H1 (cell line): ENCODE data around the gene PIK3CG. TPM values are rescaled to one million over a fixed set of nuclear protein-coding genes. Genes with fewer than 3 reads are reported as not detected.

Experiments used
- CTCF ChIA-PET: fragments of 300-600 bp; sonication (Branson Sonifier 250); formaldehyde crosslinking; loops from one replicate; lab custom pipeline; 2021; ENCODE audit not compliant: partially characterized antibody; lab: Charles Lee
- POLR2A ChIA-PET: fragments of 300-600 bp; sonication (Branson Sonifier 250); formaldehyde crosslinking; loops from one replicate; lab custom pipeline; 2021; ENCODE audit warnings: inconsistent platforms; ENCODE audit not compliant: partially characterized antibody; lab: Charles Lee
- DNase-seq, 2 experiments: peaks; one replicate each; pipeline versions ENCODE4 v3.0.0 to v3.0.0-alpha.2; 2010 to 2022; ENCODE audit warnings: low spot score in 2 of 2, low read depth in 1 of 2, mixed read lengths in 1 of 2
- FAIRE-seq: peaks from 2 replicates; lab custom pipeline; 2011; peaks lifted over from hg19 to GRCh38; lab: Jason Lieb, UNC
- H2AFZ ChIP-seq: 2 replicates; pipeline ENCODE4 v1.8.1; 2012; ENCODE audit warnings: low read length, inconsistent platforms
- H2AK5ac ChIP-seq: 2 replicates; pipeline ENCODE4 v1.6.1; 2013; ENCODE audit warnings: low read depth, low read length
- H2BK120ac ChIP-seq: replicated peaks from 2 replicates; pipeline ENCODE3; 2013; ENCODE audit warnings: low read depth, low read length, inconsistent platforms
- H2BK12ac ChIP-seq: 2 replicates; pipeline ENCODE4 v1.6.1; 2013; ENCODE audit warnings: low read depth, low read length
- H2BK15ac ChIP-seq: 2 replicates; pipeline ENCODE4 v1.6.1; 2013; ENCODE audit warnings: low read length
- H2BK20ac ChIP-seq: 2 replicates; pipeline ENCODE4 v1.6.1; 2013; ENCODE audit warnings: low read length
- H2BK5ac ChIP-seq: 2 replicates; pipeline ENCODE4 v1.6.1; 2013; ENCODE audit warnings: low read depth, low read length
- H3K14ac ChIP-seq: 2 replicates; pipeline ENCODE4 v1.6.1; 2013; ENCODE audit warnings: inconsistent platforms; ENCODE audit not compliant: insufficient read length
- H3K18ac ChIP-seq: 2 replicates; pipeline ENCODE4 v1.6.1; 2013; ENCODE audit warnings: low read length; ENCODE audit errors: extremely low read depth
- H3K23ac ChIP-seq: 2 replicates; pipeline ENCODE4 v1.6.1; 2013; ENCODE audit warnings: inconsistent platforms; ENCODE audit not compliant: insufficient read length
- H3K23me2 ChIP-seq: 2 replicates; pipeline ENCODE4 v1.6.1; 2013; ENCODE audit warnings: low read depth, low read length
- H3K27ac ChIP-seq: 2 replicates; pipeline ENCODE4 v1.6.1; 2011; ENCODE audit warnings: low read depth, low read length, inconsistent platforms
- H3K27me3 ChIP-seq, 4 experiments: replicated peaks in 1 of 4; 1 replicate in 1 of 4; 2 replicates in 3 of 4; pipeline versions ENCODE4 v1.6.1 to v1.8.1; 2011 to 2013; ENCODE audit warnings: low read length in 3 of 4, mild to moderate bottlenecking in 3 of 4, inconsistent platforms in 2 of 4, mixed read lengths in 2 of 4, moderate library complexity in 1 of 4; ENCODE audit not compliant: control insufficient read depth in 3 of 4, insufficient read depth in 3 of 4; ENCODE audit errors: extremely low read depth in 1 of 4
- H3K36me3 ChIP-seq, 4 experiments: 2 replicates each; pipeline versions ENCODE4 v1.6.1 to v1.8.1; 2011 to 2013; ENCODE audit warnings: mild to moderate bottlenecking in 4 of 4, low read length in 3 of 4, moderate library complexity in 2 of 4, control low read depth in 1 of 4, inconsistent platforms in 1 of 4; ENCODE audit not compliant: insufficient read depth in 4 of 4, control insufficient read depth in 2 of 4
- H3K4ac ChIP-seq: replicated peaks from 2 replicates; pipeline ENCODE3; 2013; ENCODE audit warnings: low read length, low read depth, mixed read lengths, inconsistent platforms; ENCODE audit not compliant: insufficient read length
- H3K4me1 ChIP-seq, 4 experiments: replicated peaks in 1 of 4; 1 replicate in 1 of 4; 2 replicates in 3 of 4; pipeline versions ENCODE4 v1.6.1 to v1.8.1; 2011 to 2013; ENCODE audit warnings: low read length in 3 of 4, inconsistent platforms in 2 of 4, mixed read lengths in 1 of 4; ENCODE audit not compliant: insufficient read depth in 4 of 4, control insufficient read depth in 3 of 4
- H3K4me2 ChIP-seq, 2 experiments: 2 replicates each; pipeline versions ENCODE4 v1.6.1 to v1.8.1; 2011 to 2013; ENCODE audit warnings: low read depth in 2 of 2, low read length in 2 of 2, control low read depth in 1 of 2, inconsistent platforms in 1 of 2, mild to moderate bottlenecking in 1 of 2; ENCODE audit not compliant: insufficient read depth in 1 of 2
- H3K4me3 ChIP-seq, 4 experiments: fragments of 200-600, 300-600 bp in 1 of 4; sonication (generic), shearing (Covaris generic), sonication (Bioruptor Twin) in 1 of 4; 2 replicates each; pipeline versions ENCODE4 v1.5.1 to v1.8.1; 2011 to 2016; ENCODE audit warnings: low read length in 4 of 4, low read depth in 3 of 4, control low read depth in 2 of 4, inconsistent platforms in 2 of 4, mild to moderate bottlenecking in 2 of 4, mixed read lengths in 1 of 4, moderate library complexity in 1 of 4; ENCODE audit not compliant: insufficient read depth in 2 of 4; ENCODE audit errors: extremely low read depth in 1 of 4
- H3K56ac ChIP-seq: replicated peaks from 2 replicates; pipeline ENCODE3; 2013; ENCODE audit warnings: low read depth, mild to moderate bottlenecking, mixed read lengths, low read length, inconsistent platforms; ENCODE audit not compliant: insufficient read length
- H3K79me1 ChIP-seq: 2 replicates; pipeline ENCODE4 v1.6.1; 2013; ENCODE audit warnings: low read depth, low read length, control low read depth
- H3K79me2 ChIP-seq, 2 experiments: 2 replicates each; pipeline versions ENCODE4 v1.6.1 to v1.8.1; 2012 to 2013; ENCODE audit warnings: low read length in 2 of 2, mild to moderate bottlenecking in 2 of 2, inconsistent platforms in 1 of 2; ENCODE audit not compliant: insufficient read depth in 2 of 2, control insufficient read depth in 1 of 2
- H3K9ac ChIP-seq, 4 experiments: replicated peaks in 1 of 4; 1 replicate in 1 of 4; 2 replicates in 3 of 4; pipeline versions ENCODE4 v1.6.1 to v1.8.1; 2011 to 2013; ENCODE audit warnings: low read depth in 3 of 4, low read length in 3 of 4, control low read depth in 2 of 4, mild to moderate bottlenecking in 2 of 4, moderate library complexity in 2 of 4, inconsistent platforms in 1 of 4; ENCODE audit errors: extremely low read depth in 1 of 4
- H3K9me3 ChIP-seq, 2 experiments: 2 replicates each; pipeline versions ENCODE4 v1.6.1 to v1.8.1; 2012 to 2013; ENCODE audit warnings: mild to moderate bottlenecking in 2 of 2, moderate library complexity in 2 of 2, control low read depth in 1 of 2, inconsistent platforms in 1 of 2, low read depth in 1 of 2, low read length in 1 of 2, mixed read lengths in 1 of 2; ENCODE audit not compliant: insufficient read depth in 2 of 2
- H4K20me1 ChIP-seq, 2 experiments: replicated peaks in 1 of 2; 2 replicates each; pipeline versions ENCODE3 to v1.8.1; 2011 to 2013; ENCODE audit warnings: inconsistent platforms in 2 of 2, low read length in 2 of 2, mild to moderate bottlenecking in 1 of 2; ENCODE audit not compliant: insufficient read depth in 2 of 2, control insufficient read depth in 1 of 2
- H4K5ac ChIP-seq: 2 replicates; pipeline ENCODE4 v1.6.1; 2013; ENCODE audit warnings: low read length, low read depth, mixed read lengths, inconsistent platforms; ENCODE audit not compliant: insufficient read length
- H4K8ac ChIP-seq: 2 replicates; pipeline ENCODE4 v1.8.0; 2013; ENCODE audit warnings: mild to moderate bottlenecking, moderate library complexity, low read length, inconsistent platforms; ENCODE audit not compliant: insufficient read depth; ENCODE audit errors: extremely low read depth
- H4K91ac ChIP-seq: replicated peaks from 2 replicates; pipeline ENCODE3; 2013; ENCODE audit warnings: low read length, mixed read lengths, inconsistent platforms; ENCODE audit not compliant: insufficient read length
- ATF3 ChIP-seq: IDR thresholded peaks from 2 replicates; pipeline ENCODE4 v1.6.1; 2011; ENCODE audit warnings: low read depth, mild to moderate bottlenecking, low read length; ENCODE audit not compliant: insufficient read depth
- CTCF ChIP-seq, 3 experiments: IDR thresholded peaks; 1 replicate in 2 of 3; 2 replicates in 1 of 3; pipeline versions ENCODE4 v1.5.1 to v1.6.1; 2011; ENCODE audit warnings: low read length in 3 of 3, mild to moderate bottlenecking in 3 of 3, inconsistent platforms in 2 of 3, low read depth in 1 of 3, moderate library complexity in 1 of 3; ENCODE audit not compliant: insufficient read depth in 1 of 3; ENCODE audit errors: control extremely low read depth in 1 of 3
- KDM1A ChIP-seq: fragments of 200-600, 300-600 bp; sonication (generic); IDR thresholded peaks from 2 replicates; pipeline ENCODE4 v1.7.1; 2016; ENCODE audit warnings: mild to moderate bottlenecking, low read length, borderline replicate concordance
- NRF1 ChIP-seq: IDR thresholded peaks from 2 replicates; pipeline ENCODE4 v1.6.1; 2011; ENCODE audit warnings: mild to moderate bottlenecking, low read depth, low read length, improper control_type of control experiment
- RBBP5 ChIP-seq: IDR thresholded peaks from 2 replicates; pipeline ENCODE4 v1.7.1; 2012; ENCODE audit warnings: low read depth, mild to moderate bottlenecking, inconsistent platforms, low read length, moderate library complexity, borderline replicate concordance
- RNF2 ChIP-seq: fragments of 200-900, 300-1000 bp; sonication (generic); IDR thresholded peaks from 2 replicates; pipeline ENCODE4 v1.7.1; 2016; ENCODE audit warnings: borderline replicate concordance, low read depth, mild to moderate bottlenecking, antibody characterized with exemption, low read length; ENCODE audit not compliant: poor library complexity, severe bottlenecking; ENCODE audit errors: missing control alignments
- SP1 ChIP-seq: IDR thresholded peaks from 2 replicates; pipeline ENCODE4 v1.6.1; 2011; ENCODE audit warnings: low read depth, low read length
- WGBS, 2 experiments: shearing (Covaris generic) in 1 of 2; methylation state at CpG; one replicate each; pipeline versions ENCODE4 v1.1.6 to v1.1.7; 2013 to 2015; ENCODE audit warnings: low lambda C conversion rate in 2 of 2, mixed read lengths in 2 of 2, inconsistent platforms in 1 of 2, low coverage in 1 of 2, missing lambda C conversion rate in 1 of 2; ENCODE audit not compliant: insufficient replicate concordance in 2 of 2, insufficient coverage in 1 of 2, insufficient read length in 1 of 2; ENCODE audit errors: extremely low coverage in 1 of 2, missing lambda C conversion rate in 1 of 2; 5-methylcytosine and 5-hydroxymethylcytosine counted together
- polyA plus RNA-seq, 7 experiments: library from polyadenylated mRNA; depleted of rRNA in 3 of 7; stranded (reverse) in 5 of 7; unstranded in 2 of 7; fragments of >200 nt in 5 of 7; fragments of 200-250 nt in 2 of 7; gene quantifications; 1 replicate in 5 of 7; 2 replicates in 1 of 7; 4 replicates in 1 of 7; pipeline versions ENCODE4 v1.2.1 to v1.2.3, GENCODE V29; 2011 to 2013; ENCODE audit warnings: missing spikeins in 2 of 7, mixed read lengths in 2 of 7
- total RNA-seq: library from RNA; stranded (reverse); fragmentation: NEBNext Ultra II Directional; extraction: Animal tissue kit (Norgen Biotek cat#: 25700); gene quantifications from 2 replicates; pipeline ENCODE4 v1.2.1, GENCODE V29; 2021
- TF ChIP-seq, protein P1 (sequence below): IDR thresholded peaks from 2 replicates; pipeline ENCODE4 v1.6.1; 2012; ENCODE audit warnings: inconsistent platforms

Gene PIK3CG
- total and polyA plus RNA-seq, 2 of the 8 experiments (the other 6 are each of a cell fraction or from before 2014, with no cell fraction given) = not detected

DNA sequence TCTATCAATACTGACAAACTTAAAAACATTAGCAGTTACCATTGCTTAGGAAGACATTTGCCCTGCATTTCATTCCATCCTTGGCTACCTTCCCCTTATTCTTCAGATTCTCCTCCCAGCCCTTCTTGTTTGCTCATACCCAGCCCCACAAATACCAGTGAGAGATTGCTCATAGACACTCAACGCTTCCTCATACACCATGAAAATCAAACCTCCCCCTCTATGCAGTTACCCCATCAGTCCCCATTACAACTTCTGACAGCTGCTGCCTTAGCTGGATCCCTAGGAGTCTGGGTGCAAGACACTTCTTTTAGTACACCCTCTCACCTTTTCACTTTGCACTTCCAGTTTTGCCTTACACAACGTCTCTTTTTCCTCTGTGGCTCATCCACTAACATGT lies 28.3 kb upstream of the PIK3CG start:
- no peaks in the 10 kb centered on the region for H3K9me3 ChIP-seq
- H2AFZ ChIP-seq = no peak overlapping the region
- H4K8ac ChIP-seq = no peak overlapping the region
- no peaks in the 10 kb centered on the region for H3K79me2 ChIP-seq
- no peaks in the 10 kb centered on the region for H3K27me3 ChIP-seq
- no peak overlapping the region for H3K4me2 ChIP-seq
- ChIA-PET CTCF (no interaction called here), POLR2A (no interaction called here)
- no peaks in the 10 kb centered on the region for H3K79me1 ChIP-seq
- WGBS, 2 experiments = 92% methylated on average over 2 of the region's 2 CpGs; no CpG with 5 or more reads in 1 of the 2 experiments
- FAIRE-seq = no peak
- H3K23ac ChIP-seq = no peak overlapping the region
- TF ChIP-seq KDM1A (no peak), ATF3 (no peak), RBBP5 (no peak), NRF1 (no peak), RNF2 (no peak), SP1 (no peak), CTCF (IDR thresholded peaks at IDR 0.05; ENCODE audit: control extremely low read depth in 1 of 3, insufficient read depth in 1 of 3, low read depth in 1 of 3, low read length in 3 of 3) (no peak)
- TF ChIP-seq, protein P1, sequence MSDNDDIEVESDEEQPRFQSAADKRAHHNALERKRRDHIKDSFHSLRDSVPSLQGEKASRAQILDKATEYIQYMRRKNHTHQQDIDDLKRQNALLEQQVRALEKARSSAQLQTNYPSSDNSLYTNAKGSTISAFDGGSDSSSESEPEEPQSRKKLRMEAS = no peak
- H2BK15ac ChIP-seq = no peak overlapping the region
- DNase-seq = no peak
- H3K4me1 ChIP-seq = peaks cover 0 to 3% (median 0%) of the 10 kb centered on the region in 4 experiments; a peak in 2 of 7 replicates
- H4K91ac ChIP-seq = no peak overlapping the region
- H4K5ac ChIP-seq = no peak overlapping the region
- H3K27ac ChIP-seq = no peak overlapping the region
- no peaks in the 10 kb centered on the region for H4K20me1 ChIP-seq
- H3K56ac ChIP-seq = no peak overlapping the region
- H3K4ac ChIP-seq = no peak overlapping the region
- H3K14ac ChIP-seq = no peak overlapping the region
- H2AK5ac ChIP-seq = no peak overlapping the region
- no peak overlapping the region for H3K18ac ChIP-seq
- H3K9ac ChIP-seq = no peak overlapping the region
- H3K4me3 ChIP-seq = no peak overlapping the region
- H3K36me3 ChIP-seq = no peaks in the 10 kb centered on the region
- no peak overlapping the region for H2BK20ac ChIP-seq
- no peaks in the 10 kb centered on the region; the same call in 1 of the 2 replicates for H3K23me2 ChIP-seq
- H2BK5ac ChIP-seq = no peak overlapping the region
- H2BK120ac ChIP-seq = no peak overlapping the region
- no peak overlapping the region for H2BK12ac ChIP-seq
